Measurements from ENCODE around the gene KLHL33. TPM values are rescaled to one million over a fixed set of nuclear protein-coding genes. Genes with fewer than 3 reads are reported as not detected.

Gene KLHL33
- total RNA-seq, 4 donors from 2014 or later, result 0.50 to 0.92 (median 0.77) TPM

GRCh38 chr14:20419419-20419818 lies 16.5 kb downstream of the KLHL33 start:
- Histone ChIP-seq H3K4me3 (no peak overlapping the region), H3K27me3 (peaks cover 0 to 3% (median 0%) of the 10 kb centered on the region in 4 donors), H3K4me1 (peaks cover 0 to 4% (median 3%) of the 10 kb centered on the region in 4 donors), H3K36me3 (no peaks in the 10 kb centered on the region), H3K27ac (replicated peaks in 1 of 4) (no peak overlapping the region), H3K9me3 (no peaks in the 10 kb centered on the region)
- intact Hi-C loops (cut with DNase I), result loop anchor here (5.0 kb wide), 1 partner anchor 33 kb away; the partner anchor contains the start of gene OSGEP
- 63% methylated on average over 1 of the region's 1 CpG for WGBS
- no peak for DNase-seq (ENCODE audit: extremely low spot score)
- TF ChIP-seq, protein P1, sequence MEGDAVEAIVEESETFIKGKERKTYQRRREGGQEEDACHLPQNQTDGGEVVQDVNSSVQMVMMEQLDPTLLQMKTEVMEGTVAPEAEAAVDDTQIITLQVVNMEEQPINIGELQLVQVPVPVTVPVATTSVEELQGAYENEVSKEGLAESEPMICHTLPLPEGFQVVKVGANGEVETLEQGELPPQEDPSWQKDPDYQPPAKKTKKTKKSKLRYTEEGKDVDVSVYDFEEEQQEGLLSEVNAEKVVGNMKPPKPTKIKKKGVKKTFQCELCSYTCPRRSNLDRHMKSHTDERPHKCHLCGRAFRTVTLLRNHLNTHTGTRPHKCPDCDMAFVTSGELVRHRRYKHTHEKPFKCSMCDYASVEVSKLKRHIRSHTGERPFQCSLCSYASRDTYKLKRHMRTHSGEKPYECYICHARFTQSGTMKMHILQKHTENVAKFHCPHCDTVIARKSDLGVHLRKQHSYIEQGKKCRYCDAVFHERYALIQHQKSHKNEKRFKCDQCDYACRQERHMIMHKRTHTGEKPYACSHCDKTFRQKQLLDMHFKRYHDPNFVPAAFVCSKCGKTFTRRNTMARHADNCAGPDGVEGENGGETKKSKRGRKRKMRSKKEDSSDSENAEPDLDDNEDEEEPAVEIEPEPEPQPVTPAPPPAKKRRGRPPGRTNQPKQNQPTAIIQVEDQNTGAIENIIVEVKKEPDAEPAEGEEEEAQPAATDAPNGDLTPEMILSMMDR (IDR thresholded peaks at IDR 0.05), result no peak
- TF ChIP-seq POLR2AphosphoS5 (IDR thresholded peaks at IDR 0.05), result no peak
- TF ChIP-seq POLR2A (IDR thresholded peaks at IDR 0.05; ENCODE audit: low read depth), result no peak
- TF ChIP-seq EP300 (IDR thresholded peaks at IDR 0.05), result no peak

GRCh38 chr14:20418501-20418909 lies 17.5 kb downstream of the KLHL33 start:
- 91% methylated on average over 2 of the region's 2 CpGs for WGBS
- no peak overlapping the region for H3K4me3 ChIP-seq
- no peak for TF ChIP-seq POLR2AphosphoS5 (IDR thresholded peaks at IDR 0.05)
- TF ChIP-seq POLR2A (IDR thresholded peaks at IDR 0.05; ENCODE audit: low read depth), result no peak
- TF ChIP-seq EP300 (IDR thresholded peaks at IDR 0.05), result no peak
- TF ChIP-seq, protein P1 (IDR thresholded peaks at IDR 0.05), result no peak
- intact Hi-C loops (cut with DNase I), result loop anchor here (5.0 kb wide), 1 partner anchor 34 kb away; the partner anchor contains the start of gene OSGEP
- peaks cover 8 to 11% (median 11%) of the 10 kb centered on the region in 4 donors for H3K4me1 ChIP-seq
- no peak overlapping the region for H3K27ac ChIP-seq (replicated peaks in 1 of 4)
- no peaks in the 10 kb centered on the region for H3K36me3 ChIP-seq
- H3K9me3 ChIP-seq, result no peaks in the 10 kb centered on the region
- peaks cover 0 to 3% (median 0%) of the 10 kb centered on the region in 4 donors for H3K27me3 ChIP-seq
- no peak for DNase-seq (ENCODE audit: extremely low spot score)

DNA sequence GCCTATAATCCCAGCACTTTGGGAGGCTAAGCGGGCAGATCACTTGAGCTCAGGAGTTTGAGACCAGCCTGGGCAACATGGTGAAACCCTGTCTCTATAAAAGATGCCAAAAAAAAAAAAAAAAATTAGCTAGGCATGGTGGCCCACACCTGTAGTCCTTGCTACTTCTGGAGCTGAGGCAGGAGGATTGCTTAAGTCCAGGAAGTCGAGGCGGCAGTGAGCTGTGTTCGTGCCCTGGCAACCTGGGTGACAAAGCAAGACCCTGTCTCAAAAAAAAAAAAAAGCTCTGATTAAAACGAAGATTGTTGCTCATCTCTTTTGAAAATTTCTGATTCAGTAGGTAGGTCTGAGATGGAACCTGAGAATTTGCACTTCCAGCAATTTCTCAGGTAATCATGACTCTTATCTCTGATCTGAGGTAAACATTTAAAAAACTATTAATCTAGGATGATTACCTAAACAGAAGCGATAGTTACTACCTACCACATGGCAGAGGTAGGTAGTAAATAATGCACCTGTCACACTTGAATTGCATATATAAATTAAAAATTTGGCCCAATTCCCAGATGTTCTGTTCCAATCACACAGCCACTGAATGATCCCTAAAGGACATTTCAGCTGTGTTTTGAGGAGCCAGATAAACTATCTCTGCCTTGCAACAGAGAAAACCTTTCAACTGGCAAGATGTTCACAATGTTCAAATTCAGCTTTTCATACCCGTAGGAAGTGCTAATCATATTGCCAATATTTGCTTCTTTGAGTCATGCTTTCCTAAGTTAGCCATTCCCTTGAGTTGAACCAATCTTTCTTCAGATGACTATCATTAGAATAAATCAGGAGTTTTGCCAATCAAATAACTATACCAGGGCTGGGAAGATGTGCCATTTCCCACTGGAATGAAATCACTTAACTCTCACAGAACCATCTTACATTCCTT lies 18.4 kb downstream of the KLHL33 start:
- Histone ChIP-seq H3K4me3 (no peak overlapping the region), H3K27me3 (peaks cover 0 to 3% (median 0%) of the 10 kb centered on the region in 4 donors), H3K36me3 (no peaks in the 10 kb centered on the region), H3K27ac (replicated peaks in 1 of 4) (no peak overlapping the region), H3K4me1 (peaks cover 9 to 12% (median 11%) of the 10 kb centered on the region in 4 donors), H3K9me3 (no peaks in the 10 kb centered on the region)
- intact Hi-C loops (cut with DNase I), result loop anchor here (5.0 kb wide), 1 partner anchor 35 kb away; the partner anchor contains the start of gene OSGEP
- 76% methylated on average over 7 of the region's 7 CpGs for WGBS
- TF ChIP-seq POLR2AphosphoS5 (IDR thresholded peaks at IDR 0.05) (no peak), EP300 (IDR thresholded peaks at IDR 0.05) (no peak), POLR2A (IDR thresholded peaks at IDR 0.05; ENCODE audit: low read depth) (no peak)
- TF ChIP-seq, protein P1 (IDR thresholded peaks at IDR 0.05), result no peak
- no peak for DNase-seq (ENCODE audit: extremely low spot score)

DNA sequence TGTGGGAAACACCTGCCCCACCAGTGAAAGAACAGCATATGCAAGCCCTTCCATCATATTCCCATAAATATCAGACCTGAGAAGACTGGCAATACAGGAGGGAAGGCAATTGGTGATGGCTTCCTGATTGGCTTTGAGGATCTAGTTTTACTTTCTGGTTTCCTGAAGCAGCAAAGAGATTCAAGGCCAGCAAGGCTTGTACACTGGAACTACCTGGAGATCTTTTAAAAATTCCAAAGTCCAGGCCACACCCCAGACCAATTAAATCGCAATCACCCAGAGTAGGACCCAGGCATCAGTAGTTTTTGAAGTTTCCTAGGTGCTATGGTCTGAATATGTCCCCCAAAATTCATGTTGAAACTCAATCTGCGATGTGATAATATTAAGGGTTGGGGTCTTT lies 19.7 kb downstream of the KLHL33 start:
- 93% methylated on average over 2 of the region's 2 CpGs for WGBS
- Histone ChIP-seq H3K27me3 (no peaks in the 10 kb centered on the region), H3K9me3 (no peaks in the 10 kb centered on the region), H3K27ac (replicated peaks in 1 of 4) (no peak overlapping the region), H3K4me1 (peaks cover 16 to 25% (median 23%) of the 10 kb centered on the region in 4 donors), H3K4me3 (no peak overlapping the region), H3K36me3 (no peaks in the 10 kb centered on the region)
- TF ChIP-seq POLR2AphosphoS5 (IDR thresholded peaks at IDR 0.05) (no peak), POLR2A (IDR thresholded peaks at IDR 0.05; ENCODE audit: low read depth) (no peak), EP300 (IDR thresholded peaks at IDR 0.05) (no peak)
- TF ChIP-seq, protein P1 (IDR thresholded peaks at IDR 0.05), result no peak
- DNase-seq (ENCODE audit: extremely low spot score), result no peak
- intact Hi-C loops (cut with DNase I), result loop anchor here (5.0 kb wide), 1 partner anchor 36 kb away; the partner anchor contains the start of gene OSGEP

Measured in esophagus muscularis mucosa (tissue), 4 donors.